Aorta (tissue), 5 donors: ENCODE results near the gene RAMP3. TPM values are rescaled to one million over a fixed set of nuclear protein-coding genes. Genes with fewer than 3 reads are reported as not detected.

Source experiments
- ATAC-seq: fragments of 200-7000 bp; cut with Tn5 transposase; one replicate; pipeline ENCODE4 v1.9.1; 2022; ENCODE audit warnings: moderate library complexity; ENCODE audit not compliant: low FRiP score
- DNase-seq, 2 donors: peaks; one replicate each; pipeline ENCODE4 v3.0.0-alpha.2; 2020
- H3K27ac ChIP-seq, 2 donors: one replicate each; pipeline ENCODE4 v1.5.1; 2013; ENCODE audit warnings: low read length in 2 of 2, mild to moderate bottlenecking in 2 of 2, moderate library complexity in 2 of 2, control low read depth in 1 of 2, inconsistent platforms in 1 of 2, low read depth in 1 of 2
- H3K27me3 ChIP-seq, 2 donors: one replicate each; pipeline ENCODE4 v1.6.1; 2013; ENCODE audit warnings: control low read depth in 1 of 2, low read length in 1 of 2, mild to moderate bottlenecking in 1 of 2, moderate library complexity in 1 of 2; ENCODE audit not compliant: insufficient read depth in 2 of 2, control insufficient read depth in 1 of 2
- H3K36me3 ChIP-seq, 2 donors: one replicate each; pipeline ENCODE4 v1.6.1; 2013; ENCODE audit warnings: control low read depth in 1 of 2, low read length in 1 of 2, mild to moderate bottlenecking in 1 of 2; ENCODE audit not compliant: insufficient read depth in 2 of 2, control insufficient read depth in 1 of 2
- H3K4me1 ChIP-seq, 2 donors: one replicate each; pipeline ENCODE4 v1.6.1; 2013; ENCODE audit warnings: low read length in 2 of 2, control low read depth in 1 of 2, mild to moderate bottlenecking in 1 of 2, moderate library complexity in 1 of 2; ENCODE audit not compliant: insufficient read depth in 2 of 2, control insufficient read depth in 1 of 2
- H3K4me3 ChIP-seq, 2 donors: one replicate each; pipeline ENCODE4 v1.5.1; 2013; ENCODE audit warnings: low read length in 2 of 2, control low read depth in 1 of 2, mild to moderate bottlenecking in 1 of 2
- H3K9me3 ChIP-seq: one replicate; pipeline ENCODE4 v1.6.1; 2013; ENCODE audit warnings: mild to moderate bottlenecking, low read length; ENCODE audit not compliant: control insufficient read depth
- WGBS, 2 donors: extraction: QIAGEN DNeasy Blood & Tissue Kit; methylation state at CpG; one replicate each; pipeline ENCODE4 v1.1.7; 2013; 5-methylcytosine and 5-hydroxymethylcytosine counted together
- intact Hi-C, 2 donors: fragments of 100-400 bp; cut with DNase I; formaldehyde crosslinking; loops; one replicate each; pipeline versions ENCODE4 v1.14.2 to v1.15.0; 2022
- polyA plus RNA-seq, 2 donors: library from polyadenylated mRNA; stranded (reverse); fragments of 200-250 nt; gene quantifications; one replicate each; pipeline ENCODE4 v1.2.3, GENCODE V29; 2013
- total RNA-seq, 2 donors: library from RNA; stranded (reverse); fragmentation: NEBNext Ultra II Directional; extraction: Animal tissue kit (Norgen Biotek cat#: 25700); gene quantifications; one replicate each; pipeline ENCODE4 v1.2.1, GENCODE V29; 2021
- donor health status: healthy with polysubstance abuse.
- donor health status: Bipolar disorder and iron deficiency.
- donor health status: DM: no; HTN: no; CAD: no.
- donor health status: DM: no; HTN: no; CAD: no.
- donor health status: DM: yes; HTN: yes; CAD: no.

Gene RAMP3
- total and polyA plus RNA-seq, 4 donors, result 5.0 to 78.0 (median 28.9) TPM

GRCh38 chr7:45189151-45189970 lies 31.8 kb downstream of the RAMP3 start:
- no peak overlapping the region for H3K4me3 ChIP-seq
- no peaks in the 10 kb centered on the region for H3K27me3 ChIP-seq
- DNase-seq (no peak), ATAC-seq (no peak)
- no peaks in the 10 kb centered on the region for H3K4me1 ChIP-seq
- H3K36me3 ChIP-seq, result no peaks in the 10 kb centered on the region
- H3K9me3 ChIP-seq, result no peaks in the 10 kb centered on the region
- H3K27ac ChIP-seq, result no peak overlapping the region
- WGBS, 2 donors, result 87 to 88% methylated on average over 20 of the region's 20 CpGs
- intact Hi-C loops, result no loop called here

- Histone ChIP-seq H3K4me1 (no peaks in the 10 kb centered on the region), H3K9me3 (no peaks in the 10 kb centered on the region), H3K36me3 (no peaks in the 10 kb centered on the region), H3K27ac (no peak overlapping the region), H3K27me3 (no peaks in the 10 kb centered on the region), H3K4me3 (no peak overlapping the region)
- DNase-seq, result no peak
- ATAC-seq, result no peak
- WGBS, 2 donors, result 90 to 91% methylated on average over 15 of the region's 15 CpGs
- intact Hi-C loops, result no loop called here
Observed at GRCh38 chr7:45190406-45191165, 33.0 kb downstream of the RAMP3 start.

GRCh38 chr7:45191396-45191795 lies 33.8 kb downstream of the RAMP3 start:
- Histone ChIP-seq H3K27ac (no peak overlapping the region), H3K9me3 (no peaks in the 10 kb centered on the region), H3K4me3 (no peak overlapping the region), H3K27me3 (no peaks in the 10 kb centered on the region), H3K4me1 (no peaks in the 10 kb centered on the region), H3K36me3 (no peaks in the 10 kb centered on the region)
- ATAC-seq, result no peak
- 80 to 87% methylated on average over 3 of the region's 3 CpGs for WGBS, 2 donors
- no peak for DNase-seq
- intact Hi-C loops, result no loop called here

- Histone ChIP-seq H3K27me3 (no peaks in the 10 kb centered on the region), H3K27ac (no peak overlapping the region), H3K4me1 (no peaks in the 10 kb centered on the region), H3K9me3 (no peaks in the 10 kb centered on the region), H3K4me3 (no peak overlapping the region), H3K36me3 (no peaks in the 10 kb centered on the region)
- intact Hi-C loops, result no loop called here
- no peak for ATAC-seq
- WGBS, 2 donors, result 72 to 73% methylated on average over 11 of the region's 11 CpGs
- DNase-seq, result no peak
Observed at GRCh38 chr7:45192621-45193041, 35.0 kb downstream of the RAMP3 start.

GRCh38 chr7:45193828-45194227 lies 36.2 kb downstream of the RAMP3 start:
- DNase-seq (no peak), ATAC-seq (no peak)
- Histone ChIP-seq H3K27me3 (no peaks in the 10 kb centered on the region), H3K4me3 (no peak overlapping the region), H3K9me3 (no peaks in the 10 kb centered on the region), H3K4me1 (no peaks in the 10 kb centered on the region), H3K36me3 (no peaks in the 10 kb centered on the region), H3K27ac (no peak overlapping the region)
- intact Hi-C loops, result no loop called here
- 84 to 87% methylated on average over 4 of the region's 4 CpGs for WGBS, 2 donors

- DNase-seq, result no peak
- Histone ChIP-seq H3K4me1 (no peaks in the 10 kb centered on the region), H3K9me3 (no peaks in the 10 kb centered on the region), H3K36me3 (no peaks in the 10 kb centered on the region), H3K4me3 (no peak overlapping the region), H3K27ac (no peak overlapping the region), H3K27me3 (no peaks in the 10 kb centered on the region)
- WGBS, 2 donors, result 90% methylated on average over 7 of the region's 7 CpGs
- intact Hi-C loops, result no loop called here
- no peak for ATAC-seq
Observed at GRCh38 chr7:45196374-45196773, 38.8 kb downstream of the RAMP3 start.

- no peak for ATAC-seq
- H3K27ac ChIP-seq, result no peak overlapping the region
- H3K4me3 ChIP-seq, result no peak overlapping the region
- 81 to 84% methylated on average over 2 of the region's 2 CpGs for WGBS, 2 donors
- intact Hi-C loops, result no loop called here
- no peaks in the 10 kb centered on the region for H3K27me3 ChIP-seq
- no peaks in the 10 kb centered on the region for H3K36me3 ChIP-seq
- no peaks in the 10 kb centered on the region for H3K9me3 ChIP-seq
- DNase-seq, result no peak
- H3K4me1 ChIP-seq, result no peaks in the 10 kb centered on the region
Observed at GRCh38 chr7:45197461-45197860, 39.9 kb downstream of the RAMP3 start.

DNA sequence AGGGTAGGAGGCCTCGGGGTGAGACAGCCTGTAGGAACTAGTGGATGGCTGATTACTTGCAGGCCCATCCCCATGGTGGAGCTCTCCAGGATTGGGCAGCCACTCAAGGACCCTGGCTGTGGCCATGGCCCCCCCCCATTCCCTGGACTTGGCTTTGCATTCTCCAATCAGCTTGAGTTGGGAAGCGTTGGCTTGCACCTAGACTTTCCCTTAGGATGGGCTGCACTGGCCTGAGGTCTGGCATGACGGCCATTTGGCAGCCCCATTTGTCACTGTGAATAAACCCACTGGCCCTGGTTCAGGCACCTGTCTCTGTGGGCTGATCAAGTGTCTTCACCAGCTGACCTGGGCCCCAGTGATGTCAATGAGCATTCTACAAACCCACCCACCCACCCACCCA lies 41.4 kb downstream of the RAMP3 start:
- intact Hi-C loops, result no loop called here
- no peaks in the 10 kb centered on the region for H3K36me3 ChIP-seq
- H3K4me1 ChIP-seq, result no peaks in the 10 kb centered on the region
- H3K9me3 ChIP-seq, result no peaks in the 10 kb centered on the region
- H3K27ac ChIP-seq, result no peak overlapping the region
- 80 to 81% methylated on average over 3 of the region's 3 CpGs for WGBS, 2 donors
- ATAC-seq (no peak), DNase-seq (no peak)
- H3K4me3 ChIP-seq, result no peak overlapping the region
- no peaks in the 10 kb centered on the region for H3K27me3 ChIP-seq

GRCh38 chr7:45199506-45199905 lies 41.9 kb downstream of the RAMP3 start:
- ATAC-seq (no peak), DNase-seq (no peak)
- H3K27me3 ChIP-seq, result no peaks in the 10 kb centered on the region
- no peaks in the 10 kb centered on the region for H3K9me3 ChIP-seq
- no peak overlapping the region for H3K4me3 ChIP-seq
- WGBS, 2 donors, result 83 to 86% methylated on average over 4 of the region's 4 CpGs
- intact Hi-C loops, result no loop called here
- H3K4me1 ChIP-seq, result no peaks in the 10 kb centered on the region
- H3K27ac ChIP-seq, result no peak overlapping the region
- no peaks in the 10 kb centered on the region for H3K36me3 ChIP-seq
